ENCODE measurements around the gene KANSL1. TPM values are rescaled to one million over a fixed set of nuclear protein-coding genes. Genes with fewer than 3 reads are reported as not detected.
A peak's percentile ranks its signal among the peaks of the same experiment; 100 is the strongest.

KANSL1 gene
- total RNA-seq, 1 donor from 2014 or later, result 27.9 TPM

DNA sequence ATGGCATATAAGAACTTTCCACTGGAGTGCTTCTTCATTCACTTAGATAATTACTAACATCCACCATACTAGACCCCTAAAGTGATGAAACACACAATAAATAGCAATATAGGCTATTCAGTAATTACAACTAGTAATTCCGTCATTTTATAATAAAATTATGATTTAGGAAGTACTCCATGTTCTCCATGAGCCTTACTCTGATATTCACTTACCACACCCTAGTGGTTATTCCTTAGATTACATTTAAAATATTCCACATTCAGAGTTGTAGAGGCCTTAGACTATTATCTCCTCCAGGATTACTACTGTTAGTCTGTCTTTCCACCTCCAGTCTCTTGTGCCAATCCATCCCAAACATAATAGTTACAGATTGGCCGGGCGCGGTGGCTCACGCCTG, 131.8 kb downstream of the KANSL1 start:
- no peak for DNase-seq (ENCODE audit: missing footprints)
- ATAC-seq, result no peak
- intact Hi-C loops (cut with DNase I), result no loop called here

DNA sequence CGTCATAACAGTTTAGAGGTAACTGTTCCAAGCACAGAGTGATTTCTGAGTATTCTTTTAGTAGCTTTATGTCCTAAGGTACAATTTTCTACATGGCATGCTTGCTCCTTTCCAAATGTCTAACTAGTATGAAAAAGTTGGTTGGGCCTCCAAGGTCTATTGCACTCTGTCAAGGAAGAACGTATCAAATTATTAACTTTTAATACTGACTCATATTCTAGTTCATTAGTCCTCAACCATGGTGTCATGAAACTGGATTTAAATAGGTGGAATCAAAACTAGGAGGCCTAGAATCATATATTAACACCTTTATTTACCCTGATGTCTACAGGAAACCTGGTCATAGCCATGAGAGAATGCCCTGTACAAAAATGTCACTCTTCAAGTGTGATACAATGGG, 132.8 kb downstream of the KANSL1 start:
- intact Hi-C loops (cut with DNase I), result no loop called here
- no peak for ATAC-seq

DNA sequence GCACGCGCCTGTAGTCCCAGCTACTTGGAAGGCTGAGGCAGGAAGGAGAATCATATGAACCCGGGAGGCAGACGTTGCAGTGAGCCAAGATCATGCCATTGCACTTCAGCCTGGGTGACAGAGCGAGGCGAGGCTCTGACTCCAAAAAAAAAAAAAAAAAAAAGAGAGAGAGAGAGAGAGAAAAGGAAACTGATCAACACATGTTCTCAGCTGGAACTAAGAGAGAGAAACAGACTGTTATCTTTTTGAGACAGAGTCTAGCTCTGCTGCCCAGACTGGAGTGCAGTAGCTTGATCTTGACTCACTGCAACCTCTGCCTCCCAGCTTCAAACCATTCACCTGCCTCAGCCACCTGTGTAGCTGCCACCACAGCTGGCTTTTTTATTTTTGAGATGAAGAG, 133.7 kb downstream of the KANSL1 start:
- ATAC-seq (peak; percentile 28), DNase-seq (ENCODE audit: missing footprints) (no peak)
- intact Hi-C loops (cut with DNase I), result no loop called here

More for the DNA sequence above, 132.8 kb downstream of the KANSL1 start:
- no peak for DNase-seq (ENCODE audit: missing footprints)

DNA sequence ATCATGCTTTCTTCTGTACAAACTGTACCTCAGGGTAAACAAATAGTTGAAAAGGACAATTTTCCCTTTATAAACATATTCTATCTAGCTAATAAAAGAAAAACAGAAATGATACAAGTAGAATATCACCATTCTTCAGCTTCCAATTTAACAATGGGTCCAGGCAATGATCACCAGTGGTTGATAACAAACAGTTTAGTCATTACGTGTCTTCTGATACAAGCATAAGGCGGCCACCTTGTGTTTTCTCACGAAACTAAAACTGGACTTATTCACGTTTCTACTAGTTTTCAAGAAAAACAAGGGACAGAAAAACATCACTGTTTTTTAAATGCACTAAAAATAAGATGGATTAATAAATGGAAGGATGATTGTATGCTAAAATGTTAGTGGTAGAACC, 135.9 kb downstream of the KANSL1 start:
- DNase-seq (ENCODE audit: missing footprints) (no peak), ATAC-seq (no peak)
- intact Hi-C loops (cut with DNase I), result no loop called here

DNA sequence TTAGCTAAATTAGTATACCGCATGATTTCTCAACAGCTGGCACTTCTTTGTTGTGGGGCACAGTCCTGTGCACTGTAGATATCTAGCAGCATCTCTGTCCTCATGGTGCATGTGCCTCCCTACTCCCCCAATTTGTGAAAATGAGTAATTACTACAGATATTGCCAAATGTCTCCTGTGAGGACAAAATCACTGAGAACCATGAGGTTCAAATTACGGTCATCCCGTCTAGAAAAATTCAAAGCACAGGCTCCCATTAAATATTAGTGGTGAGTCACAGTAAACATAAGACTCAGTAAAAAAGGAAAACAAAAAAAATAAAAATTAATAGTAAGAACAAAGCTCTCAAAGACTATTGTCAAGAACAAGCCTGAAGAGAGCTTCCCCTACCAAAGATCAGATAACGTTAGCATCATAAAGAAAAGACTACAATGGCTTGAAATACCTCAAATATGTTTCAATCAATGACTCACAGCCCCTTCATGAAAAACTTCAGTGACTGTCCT, 136.4 kb downstream of the KANSL1 start:
- no peak for DNase-seq (ENCODE audit: missing footprints)
- intact Hi-C loops (cut with DNase I), result no loop called here
- ATAC-seq, result no peak

DNA sequence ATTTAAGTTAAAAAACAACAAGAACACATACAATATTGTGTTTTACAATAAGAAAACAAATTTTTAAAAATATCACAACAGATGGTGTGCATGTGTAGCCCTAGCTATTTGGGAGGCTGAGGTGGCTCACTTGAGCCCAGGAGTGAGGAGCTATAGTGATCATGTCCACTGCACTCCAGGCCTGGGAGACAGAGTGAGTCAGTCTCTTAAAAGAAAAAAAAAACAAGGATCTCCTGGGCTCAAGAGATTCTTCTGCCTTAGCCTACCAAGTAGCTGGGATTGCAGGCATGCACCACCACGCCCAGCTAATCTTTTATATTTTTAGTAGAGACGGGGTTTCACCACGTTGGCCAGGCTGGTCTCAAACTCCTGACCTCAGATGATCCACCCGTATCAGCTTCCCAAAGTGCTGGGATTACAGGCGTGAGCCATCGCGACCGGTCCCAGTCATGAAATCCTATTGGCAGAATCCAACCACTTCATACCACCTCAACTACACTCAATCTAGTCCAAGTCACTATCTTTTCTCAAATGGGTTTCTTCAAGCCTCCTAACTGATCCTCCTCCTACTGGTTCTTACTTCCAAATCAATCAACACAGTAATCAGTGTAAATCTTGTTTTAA, 139.2 kb downstream of the KANSL1 start:
- ATAC-seq (no peak), DNase-seq (ENCODE audit: missing footprints) (no peak)
- intact Hi-C loops (cut with DNase I), result no loop called here

DNA sequence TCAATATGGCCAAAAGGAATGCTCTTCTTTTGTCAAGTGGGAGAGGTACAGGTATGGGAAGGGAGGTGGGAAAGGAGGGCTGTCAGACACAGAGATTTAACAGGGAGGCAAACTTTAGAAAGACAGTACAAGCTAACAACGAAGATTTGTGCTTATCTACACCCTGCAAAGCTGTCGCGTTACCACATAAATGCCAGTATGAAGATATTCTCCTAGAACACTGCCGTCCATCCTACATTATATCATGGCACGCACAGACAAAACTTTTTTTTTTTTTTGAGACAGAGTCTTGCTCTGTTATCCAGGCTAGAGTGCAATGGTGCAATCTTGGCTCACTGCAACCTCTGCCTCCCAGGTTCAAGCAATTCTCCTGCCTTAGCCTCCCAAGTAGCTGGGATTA, 143.6 kb downstream of the KANSL1 start:
- intact Hi-C loops (cut with DNase I), result no loop called here
- ATAC-seq, result no peak
- no peak for DNase-seq (ENCODE audit: missing footprints)

DNA sequence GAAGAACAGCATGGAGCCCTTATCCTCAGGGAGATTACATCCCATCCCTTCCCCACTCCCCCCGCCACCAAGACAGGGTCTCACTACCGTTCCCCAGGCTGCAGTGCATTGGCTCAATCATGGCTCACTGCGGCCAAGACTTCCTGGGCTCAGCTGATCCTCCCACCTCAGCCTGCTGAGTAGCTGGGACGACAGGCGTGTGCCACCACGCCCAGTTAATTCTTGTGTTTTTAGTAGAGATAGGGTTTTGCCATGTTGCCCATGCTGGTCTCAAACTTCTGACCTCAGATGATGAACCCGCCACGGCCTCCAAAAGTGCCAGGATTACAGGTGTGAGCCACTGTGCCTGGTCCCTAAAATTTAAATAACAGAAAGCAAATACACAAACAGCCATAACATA, 145.4 kb downstream of the KANSL1 start:
- ATAC-seq (no peak), DNase-seq (ENCODE audit: missing footprints) (no peak)
- intact Hi-C loops (cut with DNase I), result no loop called here

DNA sequence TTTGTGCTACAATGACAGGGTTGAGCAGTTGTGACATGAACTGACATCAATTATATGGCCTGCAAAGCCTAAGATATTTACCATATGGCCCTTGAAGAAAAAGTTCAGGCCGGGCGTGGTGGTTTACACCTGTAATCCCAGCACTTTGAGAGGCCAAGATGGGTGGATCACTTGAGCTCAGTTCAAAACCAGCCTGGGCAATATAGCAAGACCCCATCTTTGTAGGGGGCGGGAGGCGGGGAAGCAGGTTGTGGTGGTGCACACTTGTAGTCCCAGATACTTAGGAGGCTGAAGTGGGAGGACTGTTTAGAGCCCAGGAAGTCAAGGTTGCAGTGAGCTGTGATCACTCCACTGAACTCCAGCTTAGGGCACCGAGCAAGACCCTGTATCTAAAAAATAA, 145.8 kb downstream of the KANSL1 start:
- no peak for ATAC-seq
- intact Hi-C loops (cut with DNase I), result no loop called here

DNA sequence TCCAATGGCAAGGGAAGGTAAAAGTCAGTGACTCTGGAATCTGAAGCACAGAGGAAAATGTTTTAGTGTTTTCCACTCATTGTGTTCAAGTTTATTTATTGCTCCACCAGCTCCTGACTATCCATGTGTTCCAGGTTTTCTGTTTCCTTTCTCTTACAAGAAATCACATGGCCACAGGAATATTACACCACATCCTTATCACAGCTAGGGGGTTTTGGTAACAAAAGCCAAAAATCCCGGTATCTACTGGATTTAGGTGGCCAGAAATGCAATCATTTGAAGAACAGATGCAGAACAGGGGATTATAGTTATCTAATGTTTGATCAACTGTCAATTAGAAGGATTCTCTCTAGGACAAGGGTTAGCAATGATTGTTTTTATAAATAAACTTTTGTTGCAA, 146.3 kb downstream of the KANSL1 start:
- ATAC-seq, result no peak
- DNase-seq (ENCODE audit: missing footprints), result no peak
- intact Hi-C loops (cut with DNase I), result no loop called here

More for the DNA sequence above, 145.8 kb downstream of the KANSL1 start:
- no peak for DNase-seq (ENCODE audit: missing footprints)

DNA sequence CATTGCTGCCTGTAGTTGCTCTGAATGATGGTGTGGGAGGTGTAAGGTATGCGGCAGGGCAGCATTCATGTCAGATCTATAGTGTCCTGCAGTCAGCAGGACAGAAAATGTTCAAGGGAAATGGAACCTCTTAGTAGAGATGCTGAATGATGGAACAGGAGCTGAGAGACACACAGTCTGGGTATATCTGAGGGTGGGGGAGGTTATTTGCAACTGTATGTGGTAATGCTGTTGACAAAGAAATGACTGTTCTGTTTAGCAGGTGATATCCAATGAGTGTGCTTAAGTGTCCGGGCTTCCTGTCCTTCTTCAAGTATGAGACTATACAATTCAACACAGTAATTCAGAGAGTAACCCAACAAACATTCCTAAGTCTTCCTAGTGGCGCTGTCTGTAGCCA, 147.6 kb downstream of the KANSL1 start:
- DNase-seq (ENCODE audit: missing footprints) (no peak), ATAC-seq (no peak)
- intact Hi-C loops (cut with DNase I), result no loop called here

DNA sequence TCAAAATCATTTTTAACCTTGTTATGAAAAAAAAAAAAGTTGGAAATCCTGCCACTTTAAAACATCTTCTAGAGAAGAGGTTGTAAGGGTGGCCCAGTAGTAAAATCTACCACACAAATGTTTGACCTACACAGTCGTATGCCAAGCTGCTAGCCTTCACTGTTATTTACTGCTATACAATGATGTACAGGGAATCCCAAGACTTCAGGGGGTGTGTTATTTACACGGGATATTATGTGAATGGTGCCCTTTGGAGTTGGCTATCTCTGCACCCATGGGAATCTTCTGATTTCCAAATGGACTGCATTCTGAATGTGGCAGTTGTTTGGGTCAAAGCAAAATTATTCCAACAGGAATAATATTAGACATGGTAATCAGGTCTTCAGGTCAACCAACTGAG, 148.2 kb downstream of the KANSL1 start:
- DNase-seq (ENCODE audit: missing footprints) (no peak), ATAC-seq (no peak)
- intact Hi-C loops (cut with DNase I), result loop anchor here (1.0 to 5.0 kb wide), 3 partner anchors 43 to 168 kb away; no protein-coding TSS in a partner anchor

DNA sequence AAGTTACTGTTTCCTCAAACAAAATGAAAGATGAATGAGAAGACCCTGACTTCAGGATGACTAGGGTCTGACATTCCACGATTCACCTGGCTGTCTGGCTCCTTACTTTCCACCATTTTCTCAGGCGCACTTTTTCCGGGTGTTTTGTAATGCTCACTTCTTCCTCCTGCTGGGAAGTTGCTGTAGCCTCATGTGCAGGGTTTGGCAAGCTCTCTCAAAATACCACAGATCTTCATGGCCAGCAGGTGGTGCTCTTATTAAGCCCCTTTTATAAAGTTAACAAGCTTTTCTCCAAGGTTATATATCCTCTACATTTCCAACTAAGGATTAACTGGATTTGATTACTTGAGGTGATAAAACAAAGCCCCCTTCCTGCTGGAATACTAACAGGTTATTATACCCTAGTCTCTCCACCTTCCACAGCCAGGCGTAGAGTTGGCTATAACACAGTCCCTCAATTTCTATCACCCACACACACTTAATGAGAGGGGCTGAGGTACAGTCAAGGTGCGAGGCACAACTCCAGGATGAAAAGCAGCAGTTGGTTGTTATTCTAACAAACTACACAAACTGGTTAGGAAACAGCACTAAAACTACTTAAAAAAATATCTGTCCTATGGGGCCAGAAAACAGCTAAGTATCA, 148.8 kb downstream of the KANSL1 start:
- intact Hi-C loops (cut with DNase I), result loop anchor here (1.0 to 5.0 kb wide), 3 partner anchors 42 to 169 kb away; no protein-coding TSS in a partner anchor
- peak; percentile 77 for ATAC-seq
- no peak for DNase-seq (ENCODE audit: missing footprints)

DNA sequence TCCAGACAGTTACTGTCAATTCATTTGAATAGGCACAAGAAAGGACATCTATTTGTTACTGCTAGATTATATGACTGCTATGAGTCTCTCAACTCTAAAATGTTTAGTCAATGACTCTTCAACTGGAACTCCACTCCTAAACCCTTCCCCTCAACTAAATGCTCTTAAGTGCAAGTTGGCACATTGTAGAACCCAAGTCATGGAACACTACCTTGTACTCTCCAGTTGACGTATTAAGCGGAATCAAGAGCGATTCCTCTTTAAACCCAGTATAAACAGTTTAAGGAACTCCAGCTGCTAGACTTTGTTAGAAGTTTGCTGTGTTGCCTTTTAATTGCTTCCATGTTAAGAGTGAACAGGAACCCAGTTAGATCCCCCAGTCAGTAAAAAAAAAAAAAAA, 149.6 kb downstream of the KANSL1 start:
- no peak for DNase-seq (ENCODE audit: missing footprints)
- intact Hi-C loops (cut with DNase I), result loop anchor here (1.0 to 5.0 kb wide), 3 partner anchors 41 to 170 kb away; no protein-coding TSS in a partner anchor
- no peak for ATAC-seq

DNA sequence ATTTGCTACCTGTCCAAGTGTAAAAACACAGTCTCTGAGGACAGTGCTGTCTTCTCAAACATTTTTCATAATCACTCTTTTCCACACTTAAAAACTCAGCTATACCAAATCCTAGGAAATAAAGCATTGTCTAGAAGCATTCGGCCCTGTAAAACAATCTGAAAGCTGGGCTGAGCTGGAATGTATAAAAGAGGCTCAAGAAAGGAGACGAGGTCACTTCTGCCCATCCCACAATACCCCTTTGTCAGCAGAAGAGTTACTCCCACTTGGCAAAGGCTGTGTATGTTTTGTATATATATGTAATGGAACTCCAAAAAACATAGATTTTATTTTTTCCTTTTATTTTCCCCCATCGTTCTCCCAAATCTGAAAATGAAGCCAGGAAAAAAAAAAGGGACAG, 150.3 kb downstream of the KANSL1 start:
- intact Hi-C loops (cut with DNase I), result loop anchor here (5.0 kb wide), 1 partner anchor 41 kb away; no protein-coding TSS in a partner anchor
- ATAC-seq (no peak), DNase-seq (ENCODE audit: missing footprints) (no peak)

DNA sequence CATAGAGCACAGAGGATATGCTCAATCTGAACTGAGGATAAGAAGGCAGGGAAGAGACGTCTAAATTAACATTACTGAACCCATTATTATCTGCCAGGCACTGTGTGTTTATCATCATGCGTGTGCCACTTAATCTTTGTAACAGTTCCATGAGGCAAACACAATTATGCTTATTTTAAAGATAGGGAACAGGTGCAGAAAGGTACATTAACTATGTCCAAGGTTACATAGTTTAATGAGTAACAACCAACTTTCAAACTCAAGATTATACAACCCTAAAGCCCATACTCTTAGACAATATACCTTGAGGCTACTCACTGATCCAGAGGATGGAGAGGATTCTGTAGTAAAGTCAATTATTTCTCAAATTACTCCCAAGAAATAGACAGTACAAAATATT, 151.0 kb downstream of the KANSL1 start:
- intact Hi-C loops (cut with DNase I), result loop anchor here (5.0 kb wide), 1 partner anchor 40 kb away; no protein-coding TSS in a partner anchor
- DNase-seq (ENCODE audit: missing footprints) (no peak), ATAC-seq (no peak)

DNA sequence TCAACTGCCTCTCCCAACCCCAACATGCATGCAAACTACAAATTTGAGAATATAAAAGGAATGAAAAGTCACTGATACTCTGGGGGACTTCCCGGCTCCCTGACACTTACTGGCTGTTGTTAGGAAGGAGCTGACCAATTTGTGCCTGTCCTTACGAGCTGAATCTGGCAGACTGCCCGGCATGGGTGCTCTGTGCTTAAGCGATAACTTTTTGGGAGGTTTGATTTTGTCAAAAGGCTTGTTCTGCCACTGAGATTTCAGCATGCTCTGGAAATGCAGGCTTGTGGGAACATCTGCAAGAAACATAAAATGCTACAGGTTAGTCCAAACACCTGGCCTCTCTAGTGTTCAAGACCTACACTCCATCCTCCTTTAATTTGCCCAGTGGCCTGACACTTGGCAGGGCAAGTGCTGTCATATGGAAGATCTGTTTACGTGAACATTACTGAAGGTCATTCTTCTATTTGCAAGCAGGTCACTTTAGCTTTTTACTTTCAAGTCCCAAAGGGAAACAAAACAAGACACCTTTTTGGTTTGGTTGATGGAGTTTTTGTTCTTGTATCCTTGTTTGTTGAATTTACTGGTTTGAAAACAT, 153.5 kb downstream of the KANSL1 start:
- ATAC-seq (peak; percentile 54), DNase-seq (ENCODE audit: missing footprints) (no peak)
- intact Hi-C loops (cut with DNase I), result loop anchor here (5.0 kb wide), 1 partner anchor 37 kb away; no protein-coding TSS in a partner anchor

DNA sequence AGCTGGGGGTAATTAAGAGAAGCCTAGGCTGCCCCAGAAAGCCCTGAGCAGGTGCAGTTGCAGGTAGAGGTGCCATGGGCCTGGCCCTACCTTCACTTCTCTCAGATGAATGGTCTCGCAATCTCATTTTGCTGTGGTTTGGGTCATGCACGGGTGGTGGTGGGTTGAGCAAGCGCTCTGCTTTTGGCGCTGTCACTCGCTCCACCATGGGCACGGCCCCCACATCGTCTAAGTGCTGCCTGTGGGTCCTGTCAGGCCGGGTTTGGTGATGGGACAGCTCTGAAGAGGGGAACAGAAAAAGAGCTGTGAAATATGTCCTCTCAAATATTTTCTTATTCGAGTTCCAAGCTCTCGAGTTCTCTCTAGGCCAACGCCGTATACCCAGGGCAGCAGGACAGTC, 154.3 kb downstream of the KANSL1 start:
- ATAC-seq, result peak; percentile 21
- intact Hi-C loops (cut with DNase I), result no loop called here
- no peak for DNase-seq (ENCODE audit: missing footprints)

DNA sequence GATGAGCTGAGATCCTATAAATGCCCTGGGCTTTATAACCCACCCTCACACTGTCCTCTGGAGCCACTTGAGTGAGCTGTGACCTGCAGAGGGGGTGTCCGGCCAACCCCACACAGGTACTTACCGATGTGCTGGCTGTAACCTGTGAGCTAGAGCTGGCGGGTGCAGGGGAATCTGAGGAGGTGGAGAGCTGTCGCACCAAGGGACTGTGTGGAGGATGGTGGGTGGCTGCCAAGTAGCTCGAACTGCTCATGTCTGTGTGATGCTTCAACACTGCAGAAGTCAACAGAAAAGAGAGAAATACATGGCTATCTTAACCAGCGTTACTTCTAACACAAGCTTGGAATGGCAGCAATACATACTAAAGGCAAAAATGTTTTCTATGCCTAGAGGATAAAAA, 154.8 kb downstream of the KANSL1 start:
- DNase-seq (ENCODE audit: missing footprints), result no peak
- intact Hi-C loops (cut with DNase I), result no loop called here
- no peak for ATAC-seq

DNA sequence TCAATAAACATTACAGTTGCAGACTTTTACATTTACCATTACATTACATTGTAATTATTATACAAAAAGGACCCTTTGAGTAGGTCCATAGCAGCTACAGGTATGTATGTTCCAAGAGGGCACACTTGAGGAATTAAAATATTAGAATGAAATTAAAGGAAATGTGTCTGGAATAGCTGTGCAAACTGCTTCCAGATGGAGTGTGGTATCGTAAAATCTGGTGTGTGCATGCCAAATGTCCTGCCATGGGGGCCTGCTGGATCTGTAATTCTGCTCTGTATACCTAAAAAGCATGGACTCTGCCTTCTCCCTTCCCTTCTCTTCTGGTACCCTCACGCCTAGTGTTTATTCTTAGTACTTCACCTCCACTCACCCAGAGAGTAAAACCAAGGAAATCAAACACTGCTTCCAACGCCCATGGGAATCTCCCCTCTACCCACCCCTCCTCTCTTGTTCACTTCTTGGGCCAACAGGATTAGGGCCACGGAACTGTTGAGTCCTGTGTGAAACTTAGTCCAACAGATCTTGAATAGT, 155.4 kb downstream of the KANSL1 start:
- no peak for ATAC-seq
- intact Hi-C loops (cut with DNase I), result no loop called here
- DNase-seq (ENCODE audit: missing footprints), result no peak
